ENCODE results near the gene OLFML1. TPM values are rescaled to one million over a fixed set of nuclear protein-coding genes. Genes with fewer than 3 reads are reported as not detected.

Gene OLFML1
- total RNA-seq, 1 donor from 2014 or later = not detected

- Mint-ChIP-seq H3K27ac (ENCODE audit: unreplicated experiment) (no peak overlapping the region), H3K4me1 (ENCODE audit: low read depth, unreplicated experiment) (no peaks in the 10 kb centered on the region), H3K4me3 (ENCODE audit: unreplicated experiment) (no peak overlapping the region), H3K36me3 (ENCODE audit: unreplicated experiment) (no peaks in the 10 kb centered on the region), H3K9me3 (ENCODE audit: unreplicated experiment) (no peaks in the 10 kb centered on the region), H3K27me3 (ENCODE audit: unreplicated experiment) (no peaks in the 10 kb centered on the region)
- TF ChIP-seq CTCF (IDR thresholded peaks at IDR 0.05; ENCODE audit: partially characterized antibody, unreplicated experiment) = no peak
- DNase-seq = no peak
Measured at GRCh38 chr11:7501894-7502293, 16.6 kb downstream of the OLFML1 start.

- Mint-ChIP-seq H3K27ac (ENCODE audit: unreplicated experiment) (no peak overlapping the region), H3K36me3 (ENCODE audit: unreplicated experiment) (no peaks in the 10 kb centered on the region), H3K4me3 (ENCODE audit: unreplicated experiment) (no peak overlapping the region), H3K27me3 (ENCODE audit: unreplicated experiment) (no peaks in the 10 kb centered on the region), H3K4me1 (ENCODE audit: low read depth, unreplicated experiment) (no peaks in the 10 kb centered on the region), H3K9me3 (ENCODE audit: unreplicated experiment) (no peaks in the 10 kb centered on the region)
- no peak for DNase-seq
- no peak for TF ChIP-seq CTCF (IDR thresholded peaks at IDR 0.05; ENCODE audit: partially characterized antibody, unreplicated experiment)
Measured at GRCh38 chr11:7506243-7506642, 20.9 kb downstream of the OLFML1 start.

GRCh38 chr11:7508087-7508486 is 22.8 kb downstream of the OLFML1 start:
- Mint-ChIP-seq H3K27ac (ENCODE audit: unreplicated experiment) (no peak overlapping the region), H3K27me3 (ENCODE audit: unreplicated experiment) (peaks cover 2% of the 10 kb centered on the region), H3K36me3 (ENCODE audit: unreplicated experiment) (no peaks in the 10 kb centered on the region), H3K9me3 (ENCODE audit: unreplicated experiment) (peaks cover under 1% of the 10 kb centered on the region), H3K4me1 (ENCODE audit: low read depth, unreplicated experiment) (no peaks in the 10 kb centered on the region), H3K4me3 (ENCODE audit: unreplicated experiment) (no peak overlapping the region)
- no peak for DNase-seq
- TF ChIP-seq CTCF (IDR thresholded peaks at IDR 0.05; ENCODE audit: partially characterized antibody, unreplicated experiment) = no peak

GRCh38 chr11:7509966-7510365 is 24.7 kb downstream of the OLFML1 start:
- no peaks in the 10 kb centered on the region for H3K4me1 Mint-ChIP-seq (ENCODE audit: low read depth, unreplicated experiment)
- TF ChIP-seq CTCF (IDR thresholded peaks at IDR 0.05; ENCODE audit: partially characterized antibody, unreplicated experiment) = no peak
- peaks cover 4% of the 10 kb centered on the region for H3K27me3 Mint-ChIP-seq (ENCODE audit: unreplicated experiment)
- no peak for DNase-seq
- H3K36me3 Mint-ChIP-seq (ENCODE audit: unreplicated experiment) = no peaks in the 10 kb centered on the region
- peaks cover 3% of the 10 kb centered on the region for H3K9me3 Mint-ChIP-seq (ENCODE audit: unreplicated experiment)
- H3K4me3 Mint-ChIP-seq (ENCODE audit: unreplicated experiment) = no peak overlapping the region
- no peak overlapping the region for H3K27ac Mint-ChIP-seq (ENCODE audit: unreplicated experiment)

DNA sequence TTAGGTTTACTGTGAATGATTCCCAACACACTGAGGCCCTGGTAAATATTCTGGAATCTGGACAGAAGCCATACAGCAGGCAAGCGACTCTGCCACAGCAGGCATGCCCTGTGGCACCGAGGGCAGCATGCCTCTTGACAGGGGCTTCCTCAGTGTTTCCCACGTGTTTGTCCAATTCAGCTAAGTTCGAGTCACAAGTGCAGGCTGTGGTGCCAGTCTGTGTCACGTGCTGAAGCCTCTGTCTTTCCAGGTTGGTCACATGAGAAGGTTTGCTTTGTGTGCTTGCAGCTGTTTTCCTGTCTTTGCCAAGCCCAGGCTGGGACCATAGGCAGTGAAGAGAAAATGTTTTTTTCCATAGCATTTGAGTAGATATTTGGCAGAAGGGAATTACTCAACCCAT is 26.1 kb downstream of the OLFML1 start:
- Mint-ChIP-seq H3K4me3 (ENCODE audit: unreplicated experiment) (no peak overlapping the region), H3K27me3 (ENCODE audit: unreplicated experiment) (peaks cover 4% of the 10 kb centered on the region), H3K36me3 (ENCODE audit: unreplicated experiment) (no peaks in the 10 kb centered on the region), H3K27ac (ENCODE audit: unreplicated experiment) (no peak overlapping the region), H3K4me1 (ENCODE audit: low read depth, unreplicated experiment) (no peaks in the 10 kb centered on the region), H3K9me3 (ENCODE audit: unreplicated experiment) (peaks cover 3% of the 10 kb centered on the region)
- no peak for DNase-seq
- no peak for TF ChIP-seq CTCF (IDR thresholded peaks at IDR 0.05; ENCODE audit: partially characterized antibody, unreplicated experiment)

All from glutamatergic neuron (in vitro differentiated cells).